HepG2 (cell line): ENCODE data around the gene SIK3. TPM values are rescaled to one million over a fixed set of nuclear protein-coding genes. Genes with fewer than 3 reads are reported as not detected.
A peak's percentile ranks its signal among the peaks of the same experiment; 100 is the strongest.

Source experiments
- BCL6 ChIP-seq: IDR thresholded peaks from 2 replicates; pipeline ENCODE4 v1.6.1; 2016; ENCODE audit warnings: missing genetic modification reagents, missing compliant biosample characterization
- MAF1 ChIP-seq: sonication (generic); formaldehyde crosslinking; IDR thresholded peaks from 2 replicates; pipeline ENCODE4 v1.5.0; 2020; ENCODE audit warnings: missing genetic modification reagents, borderline replicate concordance
- MTF1 ChIP-seq: sonication (generic); formaldehyde crosslinking; IDR thresholded peaks from 2 replicates; pipeline ENCODE4 v1.5.0; 2020; ENCODE audit warnings: missing genetic modification reagents
- MXD4 ChIP-seq: IDR thresholded peaks from 2 replicates; pipeline ENCODE4 v1.6.1; 2016; ENCODE audit warnings: mild to moderate bottlenecking, missing biosample characterization, missing genetic modification reagents
- PAX8 ChIP-seq: sonication (generic); formaldehyde crosslinking; IDR thresholded peaks from 2 replicates; pipeline ENCODE4 v1.8.0; 2022; ENCODE audit warnings: mild to moderate bottlenecking, missing genetic modification reagents, borderline replicate concordance
- PHB2 ChIP-seq: fragments of 450-650 bp; IDR thresholded peaks from 2 replicates; pipeline ENCODE4 v1.6.1; 2018; ENCODE audit not compliant: partially characterized antibody
- SKI ChIP-seq: fragments of 450-650 bp; IDR thresholded peaks from one replicate; pipeline ENCODE4 v1.6.1; 2018; ENCODE audit warnings: mild to moderate bottlenecking; ENCODE audit not compliant: partially characterized antibody
- SP140L ChIP-seq: sonication (generic); formaldehyde crosslinking; IDR thresholded peaks from 2 replicates; pipeline ENCODE4 v1.4.0; 2020; ENCODE audit warnings: missing genetic modification reagents, borderline replicate concordance
- TBX2 ChIP-seq: sonication (generic); formaldehyde crosslinking; IDR thresholded peaks from 2 replicates; pipeline ENCODE4 v1.5.0; 2020; ENCODE audit warnings: missing genetic modification reagents, mild to moderate bottlenecking, borderline replicate concordance
- U2AF2 ChIP-seq: fragments of 200-400 bp; formaldehyde crosslinking; IDR thresholded peaks from 2 replicates; pipeline ENCODE4 v1.6.1; 2017; ENCODE audit warnings: low read depth, mild to moderate bottlenecking, low read length
- ZFX ChIP-seq: sonication (generic); formaldehyde crosslinking; IDR thresholded peaks from 2 replicates; pipeline ENCODE4 v1.4.0; 2020; ENCODE audit warnings: mild to moderate bottlenecking, low read depth, missing genetic modification reagents, moderate library complexity
- ZNF607 ChIP-seq: sonication (generic); formaldehyde crosslinking; IDR thresholded peaks from 2 replicates; pipeline ENCODE4 v1.5.1; 2020; ENCODE audit warnings: missing genetic modification reagents, mild to moderate bottlenecking, borderline replicate concordance
- ZNF703 ChIP-seq: sonication (generic); formaldehyde crosslinking; IDR thresholded peaks from 2 replicates; pipeline ENCODE4 v1.5.1; 2020; ENCODE audit warnings: missing genetic modification reagents, mild to moderate bottlenecking, moderate library complexity, borderline replicate concordance
- ZNF776 ChIP-seq: sonication (generic); formaldehyde crosslinking; IDR thresholded peaks from 2 replicates; pipeline ENCODE4 v1.4.0; 2020; ENCODE audit warnings: mild to moderate bottlenecking, missing genetic modification reagents
- ZZZ3 ChIP-seq: sonication (generic); formaldehyde crosslinking; IDR thresholded peaks from 2 replicates; pipeline ENCODE4 v1.4.0; 2020; ENCODE audit warnings: missing genetic modification reagents, mild to moderate bottlenecking, borderline replicate concordance
- polyA plus RNA-seq, 8 experiments: library from polyadenylated mRNA; depleted of rRNA in 3 of 8; stranded (reverse) in 7 of 8; unstranded in 1 of 8; fragments of >200 nt; fragmentation: Illumina TruSeq in 4 of 8; extraction: Trizol in 4 of 8; gene quantifications; 2 replicates each; pipeline versions ENCODE4 v1.2.1 to v1.2.3, GENCODE V29; 2011 to 2016; ENCODE audit warnings: low read depth in 4 of 8, missing spikeins in 1 of 8, mixed read lengths in 1 of 8; ENCODE audit not compliant: insufficient read depth in 1 of 8
- total RNA-seq, 5 experiments: library from RNA; depleted of rRNA; stranded (reverse); fragments of >200 nt; fragmentation: Illumina TruSeq; extraction: Trizol; gene quantifications; 2 replicates each; pipeline ENCODE4 v1.2.3, GENCODE V29; 2016; ENCODE audit warnings: low read depth in 1 of 5
- TF ChIP-seq, protein P1 (sequence below): sonication (generic); formaldehyde crosslinking; IDR thresholded peaks from 2 replicates; pipeline ENCODE4 v1.4.0; 2020; ENCODE audit warnings: missing genetic modification reagents
- TF ChIP-seq, protein P2 (sequence below): IDR thresholded peaks from 2 replicates; pipeline ENCODE4 v1.6.1; 2016; ENCODE audit warnings: low read depth
- TF ChIP-seq, protein P3 (sequence below): sonication (generic); formaldehyde crosslinking; IDR thresholded peaks from 2 replicates; pipeline ENCODE4 v1.5.0; 2020; ENCODE audit warnings: missing genetic modification reagents
- TF ChIP-seq, protein P4 (sequence below), 2 experiments: sonication (generic) in 1 of 2; formaldehyde crosslinking in 1 of 2; IDR thresholded peaks; 2 replicates each; pipeline versions ENCODE4 v1.4.0 to v1.6.1; 2016 to 2020; ENCODE audit warnings: borderline replicate concordance in 1 of 2, low read depth in 1 of 2, mild to moderate bottlenecking in 1 of 2, missing genetic modification reagents in 1 of 2

The SIK3 gene
- total and polyA plus RNA-seq, 2 of the 13 experiments (the other 11 are each of a cell fraction or from before 2014, with no cell fraction given) = 5.7 to 9.8 TPM

DNA sequence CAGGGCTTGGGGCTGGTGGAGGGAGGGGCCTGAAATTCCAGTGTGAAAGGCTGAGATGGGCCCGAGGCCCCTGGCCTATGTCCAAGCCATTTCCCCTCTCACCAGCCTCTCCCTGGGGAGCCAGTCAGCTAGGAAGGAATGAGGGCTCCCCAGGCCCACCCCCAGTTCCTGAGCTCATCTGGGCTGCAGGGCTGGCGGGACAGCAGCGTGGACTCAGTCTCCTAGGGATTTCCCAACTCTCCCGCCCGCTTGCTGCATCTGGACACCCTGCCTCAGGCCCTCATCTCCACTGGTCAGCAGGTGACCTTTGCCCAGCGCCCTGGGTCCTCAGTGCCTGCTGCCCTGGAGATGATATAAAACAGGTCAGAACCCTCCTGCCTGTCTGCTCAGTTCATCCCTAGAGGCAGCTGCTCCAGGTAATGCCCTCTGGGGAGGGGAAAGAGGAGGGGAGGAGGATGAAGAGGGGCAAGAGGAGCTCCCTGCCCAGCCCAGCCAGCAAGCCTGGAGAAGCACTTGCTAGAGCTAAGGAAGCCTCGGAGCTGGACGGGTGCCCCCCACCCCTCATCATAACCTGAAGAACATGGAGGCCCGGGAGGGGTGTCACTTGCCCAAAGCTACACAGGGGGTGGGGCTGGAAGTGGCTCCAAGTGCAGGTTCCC is 268.6 kb downstream of the SIK3 start, which contains the start of gene APOC3 (continued):
- TF ChIP-seq ZNF703 (CRISPR knock-in tag) (peak; percentile 80; the same call in 1 of the 2 replicates), MAF1 (no peak; the same call in 1 of the 2 replicates), BCL6 (CRISPR knock-in tag) (peak; percentile 65), ZZZ3 (CRISPR knock-in tag) (no peak), ZNF607 (no peak), MTF1 (no peak), MXD4 (peak; percentile 48; the same call in 1 of the 2 replicates), ZFX (CRISPR knock-in tag) (peak; percentile 75), PAX8 (peak; percentile 88; the same call in 1 of the 2 replicates), SKI (peak; percentile 68), ZNF776 (no peak; the same call in 1 of the 2 replicates), TBX2 (no peak; the same call in 1 of the 2 replicates), PHB2 (no peak), U2AF2 (no peak), SP140L (no peak)
- TF ChIP-seq, protein P1, sequence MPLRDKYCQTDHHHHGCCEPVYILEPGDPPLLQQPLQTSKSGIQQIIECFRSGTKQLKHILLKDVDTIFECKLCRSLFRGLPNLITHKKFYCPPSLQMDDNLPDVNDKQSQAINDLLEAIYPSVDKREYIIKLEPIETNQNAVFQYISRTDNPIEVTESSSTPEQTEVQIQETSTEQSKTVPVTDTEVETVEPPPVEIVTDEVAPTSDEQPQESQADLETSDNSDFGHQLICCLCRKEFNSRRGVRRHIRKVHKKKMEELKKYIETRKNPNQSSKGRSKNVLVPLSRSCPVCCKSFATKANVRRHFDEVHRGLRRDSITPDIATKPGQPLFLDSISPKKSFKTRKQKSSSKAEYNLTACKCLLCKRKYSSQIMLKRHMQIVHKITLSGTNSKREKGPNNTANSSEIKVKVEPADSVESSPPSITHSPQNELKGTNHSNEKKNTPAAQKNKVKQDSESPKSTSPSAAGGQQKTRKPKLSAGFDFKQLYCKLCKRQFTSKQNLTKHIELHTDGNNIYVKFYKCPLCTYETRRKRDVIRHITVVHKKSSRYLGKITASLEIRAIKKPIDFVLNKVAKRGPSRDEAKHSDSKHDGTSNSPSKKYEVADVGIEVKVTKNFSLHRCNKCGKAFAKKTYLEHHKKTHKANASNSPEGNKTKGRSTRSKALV (CRISPR knock-in tag) = no peak
- TF ChIP-seq, protein P2, sequence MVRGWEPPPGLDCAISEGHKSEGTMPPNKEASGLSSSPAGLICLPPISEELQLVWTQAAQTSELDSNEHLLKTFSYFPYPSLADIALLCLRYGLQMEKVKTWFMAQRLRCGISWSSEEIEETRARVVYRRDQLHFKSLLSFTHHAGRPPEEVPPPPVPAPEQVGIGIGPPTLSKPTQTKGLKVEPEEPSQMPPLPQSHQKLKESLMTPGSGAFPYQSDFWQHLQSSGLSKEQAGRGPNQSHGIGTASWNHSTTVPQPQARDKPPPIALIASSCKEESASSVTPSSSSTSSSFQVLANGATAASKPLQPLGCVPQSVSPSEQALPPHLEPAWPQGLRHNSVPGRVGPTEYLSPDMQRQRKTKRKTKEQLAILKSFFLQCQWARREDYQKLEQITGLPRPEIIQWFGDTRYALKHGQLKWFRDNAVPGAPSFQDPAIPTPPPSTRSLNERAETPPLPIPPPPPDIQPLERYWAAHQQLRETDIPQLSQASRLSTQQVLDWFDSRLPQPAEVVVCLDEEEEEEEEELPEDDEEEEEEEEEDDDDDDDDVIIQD (CRISPR knock-in tag) = no peak
- TF ChIP-seq, protein P3, sequence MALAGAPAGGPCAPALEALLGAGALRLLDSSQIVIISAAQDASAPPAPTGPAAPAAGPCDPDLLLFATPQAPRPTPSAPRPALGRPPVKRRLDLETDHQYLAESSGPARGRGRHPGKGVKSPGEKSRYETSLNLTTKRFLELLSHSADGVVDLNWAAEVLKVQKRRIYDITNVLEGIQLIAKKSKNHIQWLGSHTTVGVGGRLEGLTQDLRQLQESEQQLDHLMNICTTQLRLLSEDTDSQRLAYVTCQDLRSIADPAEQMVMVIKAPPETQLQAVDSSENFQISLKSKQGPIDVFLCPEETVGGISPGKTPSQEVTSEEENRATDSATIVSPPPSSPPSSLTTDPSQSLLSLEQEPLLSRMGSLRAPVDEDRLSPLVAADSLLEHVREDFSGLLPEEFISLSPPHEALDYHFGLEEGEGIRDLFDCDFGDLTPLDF = 0 out of 2 replicates have a peak, but pooled peaks have one; percentile 42
- TF ChIP-seq, protein P4, sequence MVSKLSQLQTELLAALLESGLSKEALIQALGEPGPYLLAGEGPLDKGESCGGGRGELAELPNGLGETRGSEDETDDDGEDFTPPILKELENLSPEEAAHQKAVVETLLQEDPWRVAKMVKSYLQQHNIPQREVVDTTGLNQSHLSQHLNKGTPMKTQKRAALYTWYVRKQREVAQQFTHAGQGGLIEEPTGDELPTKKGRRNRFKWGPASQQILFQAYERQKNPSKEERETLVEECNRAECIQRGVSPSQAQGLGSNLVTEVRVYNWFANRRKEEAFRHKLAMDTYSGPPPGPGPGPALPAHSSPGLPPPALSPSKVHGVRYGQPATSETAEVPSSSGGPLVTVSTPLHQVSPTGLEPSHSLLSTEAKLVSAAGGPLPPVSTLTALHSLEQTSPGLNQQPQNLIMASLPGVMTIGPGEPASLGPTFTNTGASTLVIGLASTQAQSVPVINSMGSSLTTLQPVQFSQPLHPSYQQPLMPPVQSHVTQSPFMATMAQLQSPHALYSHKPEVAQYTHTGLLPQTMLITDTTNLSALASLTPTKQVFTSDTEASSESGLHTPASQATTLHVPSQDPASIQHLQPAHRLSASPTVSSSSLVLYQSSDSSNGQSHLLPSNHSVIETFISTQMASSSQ (IDR thresholded peaks at IDR 0.05; ENCODE audit: low read depth) = 0 out of 2 replicates have a peak, but pooled peaks have one; percentile 12
- TF ChIP-seq, protein P4 (CRISPR knock-in tag; IDR thresholded peaks at IDR 0.05; ENCODE audit: borderline replicate concordance) = no peak
